Activated T-cell treated with anti-CD3 and anti-CD28 coated beads for 4 hours (primary cell): ENCODE data around the gene PAX5.
"Not testable (repeated sequence)": the region's sequence is repeated elsewhere in the genome, so short reads cannot be mapped to it uniquely, and the experiment has no call there.

Experiments used
- DNase-seq: peaks from one replicate; pipeline ENCODE4 v3.0.0-alpha.2; 2020

PAX5 gene

GRCh38 chr9:37033682-37034304 lies at the start of gene PAX5:
PAX5 (minus strand) TSS chr9:37034268; CDS start chr9:37034031, 237 bp downstream.
- DNase-seq = no peak

DNA sequence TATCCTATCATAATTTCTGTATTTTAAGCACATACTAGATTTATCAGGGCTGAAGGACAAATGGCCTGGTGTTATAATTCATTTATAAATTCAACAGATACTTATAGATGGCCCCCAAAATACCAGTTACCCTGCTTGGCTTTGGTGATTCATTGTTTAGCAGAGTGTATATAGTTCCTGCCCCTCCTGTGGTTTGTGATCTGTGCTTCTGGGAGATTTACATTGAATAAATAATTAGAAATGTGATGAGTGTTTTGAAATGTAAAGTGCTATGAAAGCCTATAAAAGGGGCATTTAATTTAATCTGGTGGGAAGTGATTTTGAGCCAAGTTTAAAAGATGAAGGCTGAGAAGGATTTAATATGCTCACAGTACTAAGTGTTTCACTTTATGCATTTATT lies 49.6 kb upstream of the PAX5 start:
- no peak for DNase-seq

DNA sequence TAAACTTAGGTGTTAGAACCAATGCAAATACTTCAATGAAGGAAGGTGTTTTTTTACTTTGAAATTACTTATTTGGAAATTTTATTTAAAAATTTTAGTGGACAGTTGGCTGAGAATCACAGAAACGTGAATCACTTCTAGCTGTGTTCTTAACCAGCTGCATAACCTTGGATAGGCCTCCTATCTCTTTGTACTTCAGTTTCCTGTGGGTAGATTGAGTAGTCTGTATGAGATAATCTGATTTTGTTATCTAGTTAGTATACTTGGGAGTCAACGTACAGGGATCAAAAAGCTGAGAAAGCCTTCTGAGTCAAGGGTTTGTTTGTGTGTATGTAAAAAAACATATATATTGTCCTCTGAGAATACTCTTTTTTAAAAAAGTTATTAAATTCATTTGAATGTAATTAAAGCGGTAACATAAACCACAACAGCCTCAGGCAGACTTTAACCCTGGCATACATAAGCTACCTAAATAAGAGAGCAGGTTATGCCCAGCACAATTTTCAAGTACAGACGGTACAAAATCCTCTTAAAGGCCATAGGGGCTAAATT lies 48.2 kb upstream of the PAX5 start:
- DNase-seq = no peak

- not testable (repeated sequence) for DNase-seq
These were observed 47.4 kb upstream of the PAX5 start for GRCh38 chr9:37081507-37081906.

DNA sequence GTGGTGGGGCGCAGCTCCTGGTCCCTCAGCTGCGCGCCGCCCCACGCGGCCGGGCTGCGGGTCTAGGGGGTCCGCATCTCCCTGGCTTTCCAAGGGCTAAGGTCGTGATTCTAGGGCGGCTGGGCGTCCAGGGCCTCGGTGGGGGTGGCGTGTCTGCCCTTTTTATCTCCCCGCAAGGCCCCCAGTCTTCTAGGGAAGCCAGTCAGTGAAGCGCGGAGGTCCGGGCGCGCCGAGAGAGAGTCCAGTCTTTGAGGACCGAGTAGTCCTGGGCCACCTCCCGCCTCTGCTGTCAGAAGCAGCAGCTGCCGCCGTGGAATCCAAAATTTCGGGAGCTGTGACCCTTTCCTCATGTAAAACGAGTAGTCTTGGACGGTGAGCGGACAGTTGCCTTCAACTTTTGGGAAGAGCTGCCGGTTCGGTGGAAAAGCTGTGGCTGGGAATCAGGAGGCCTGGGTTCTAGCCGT lies 46.1 kb upstream of the PAX5 start:
- DNase-seq = not testable (repeated sequence)

DNA sequence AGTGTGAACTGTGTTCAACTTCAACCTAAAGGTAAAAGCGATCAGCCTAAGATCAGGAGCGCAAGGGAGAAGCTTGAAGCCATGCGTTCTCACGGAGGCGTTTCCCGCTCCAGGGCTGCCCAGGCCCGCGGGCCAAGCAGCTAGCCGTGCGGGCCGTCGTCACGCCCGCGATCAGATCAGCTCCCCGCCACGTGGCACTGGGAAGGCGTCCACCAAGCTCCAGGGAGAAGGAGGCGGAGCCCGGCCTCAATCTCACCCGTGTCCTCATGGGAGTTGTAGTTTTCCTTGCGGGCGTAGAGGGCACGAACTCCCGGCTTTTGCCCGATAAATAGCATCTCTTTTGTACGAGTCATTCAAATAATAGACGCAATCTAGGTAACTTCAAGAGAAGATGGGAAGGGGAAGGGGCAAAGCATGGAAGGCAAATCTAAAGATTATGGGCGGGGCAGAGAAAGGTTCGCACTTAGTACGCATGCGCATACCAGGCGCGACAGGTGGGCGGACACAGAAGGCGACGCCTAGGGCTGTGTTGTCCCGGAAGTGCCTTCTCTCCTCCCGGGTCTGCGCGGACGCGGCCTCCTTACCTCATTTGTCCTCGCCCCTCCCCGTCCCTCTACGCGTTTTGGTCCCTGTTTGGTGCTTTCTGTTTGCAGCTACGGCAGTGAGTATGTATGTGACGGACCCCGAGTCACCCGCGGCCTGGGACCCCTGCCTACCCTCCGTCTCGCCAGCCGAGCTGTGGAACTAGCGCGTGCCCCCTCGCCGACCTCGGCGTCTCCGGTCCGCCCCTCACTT lies 45.5 kb upstream of the PAX5 start:
- peak; percentile 85 for DNase-seq

DNA sequence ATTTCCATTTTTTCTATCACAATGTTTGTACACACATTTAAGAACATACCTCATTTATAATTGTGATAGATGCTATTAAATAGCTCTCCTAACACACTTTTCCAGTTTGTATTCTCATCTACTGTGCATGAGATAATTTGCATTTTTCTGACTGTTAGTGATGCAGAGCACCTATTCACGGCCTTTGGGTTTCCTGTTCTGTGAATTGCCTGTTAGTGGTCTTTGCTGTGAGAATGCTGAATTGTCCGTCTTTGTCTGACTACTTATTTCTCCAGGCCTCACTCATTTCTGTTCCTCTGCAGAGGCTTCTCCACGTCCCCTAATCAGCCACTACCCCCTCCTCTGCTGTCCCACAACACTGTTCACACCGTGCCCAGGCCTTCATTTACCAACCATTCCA lies 40.7 kb upstream of the PAX5 start:
- not testable (repeated sequence) for DNase-seq

GRCh38 chr9:37066139-37066725 lies 32.2 kb upstream of the PAX5 start:
- no peak for DNase-seq

GRCh38 chr9:37062336-37062735 lies 28.3 kb upstream of the PAX5 start:
- no peak for DNase-seq

GRCh38 chr9:37061768-37062167 lies 27.7 kb upstream of the PAX5 start:
- no peak for DNase-seq

- no peak for DNase-seq
These were observed 26.8 kb upstream of the PAX5 start for GRCh38 chr9:37060833-37061232.

- DNase-seq = no peak
These were observed 22.2 kb upstream of the PAX5 start for GRCh38 chr9:37056046-37056920.

GRCh38 chr9:37054363-37054720 lies 20.3 kb upstream of the PAX5 start:
- not testable (repeated sequence) for DNase-seq

DNA sequence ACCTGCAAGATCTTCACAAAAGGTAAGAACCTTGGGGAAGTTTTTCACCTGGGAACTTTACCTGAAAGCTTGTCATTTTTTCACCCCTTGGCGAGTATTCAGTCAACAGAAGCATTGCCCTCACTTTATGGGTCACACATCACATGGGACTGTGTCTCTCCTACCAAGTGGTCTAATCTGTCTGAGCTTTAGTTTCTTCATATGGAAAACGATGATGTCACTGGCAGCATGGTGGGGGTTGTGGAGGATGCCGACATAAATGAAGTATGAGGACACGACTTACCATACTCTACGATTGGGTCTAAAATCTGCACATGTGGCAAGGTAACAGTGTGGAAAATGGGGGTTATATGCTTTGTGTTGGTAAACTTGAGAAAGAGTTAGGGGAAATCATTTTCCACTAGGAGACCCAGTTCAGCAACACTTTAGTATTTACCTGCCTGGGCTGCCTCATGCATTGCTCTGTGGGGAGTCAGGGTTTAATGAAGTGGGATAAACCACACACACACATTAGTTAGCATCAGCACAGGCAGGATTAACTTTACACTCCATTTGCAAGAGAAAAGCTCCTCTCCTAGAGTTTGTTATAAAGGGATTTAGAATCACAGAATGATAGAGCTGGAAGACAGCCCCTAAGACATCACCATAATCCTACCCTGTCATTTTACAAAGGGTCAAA lies 19.8 kb upstream of the PAX5 start:
- DNase-seq = no peak

GRCh38 chr9:37046683-37047082 lies 12.6 kb upstream of the PAX5 start:
- DNase-seq = no peak

- no peak for DNase-seq
These were observed 8.4 kb upstream of the PAX5 start for GRCh38 chr9:37042421-37042820.

GRCh38 chr9:37040508-37041127 lies 6.5 kb upstream of the PAX5 start:
- DNase-seq = no peak

DNA sequence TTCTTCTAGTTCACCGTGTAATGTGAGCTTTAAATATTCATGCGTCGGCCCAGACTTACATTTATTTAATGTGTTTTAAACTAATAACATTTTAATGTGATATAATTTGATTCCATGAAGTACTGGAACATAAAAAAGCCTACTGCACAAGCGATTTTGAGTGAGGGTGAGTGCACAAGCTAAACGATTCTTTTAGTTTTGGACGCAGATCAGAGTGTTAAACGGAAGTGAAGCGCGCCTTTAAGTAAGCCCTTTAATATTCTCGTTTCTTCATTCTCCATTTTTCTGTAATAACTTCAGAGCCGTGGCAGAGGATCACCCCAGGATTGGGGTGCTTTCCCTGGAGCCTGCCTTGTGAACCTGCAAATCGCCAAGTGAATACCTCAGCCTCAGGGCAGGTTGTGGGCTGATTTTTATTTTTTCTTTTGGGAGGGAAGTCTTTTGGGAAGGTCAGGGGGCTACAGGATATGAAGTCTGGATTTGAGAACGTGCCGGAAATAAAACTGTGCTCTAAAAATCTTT lies 4.9 kb upstream of the PAX5 start:
- no peak for DNase-seq

- DNase-seq = no peak
These were observed 4.4 kb upstream of the PAX5 start for GRCh38 chr9:37038302-37038942.

GRCh38 chr9:37037503-37038301 lies 3.6 kb upstream of the PAX5 start:
- DNase-seq = no peak
